Measurements from ENCODE around the gene MPP4.

MPP4 gene, protein sequence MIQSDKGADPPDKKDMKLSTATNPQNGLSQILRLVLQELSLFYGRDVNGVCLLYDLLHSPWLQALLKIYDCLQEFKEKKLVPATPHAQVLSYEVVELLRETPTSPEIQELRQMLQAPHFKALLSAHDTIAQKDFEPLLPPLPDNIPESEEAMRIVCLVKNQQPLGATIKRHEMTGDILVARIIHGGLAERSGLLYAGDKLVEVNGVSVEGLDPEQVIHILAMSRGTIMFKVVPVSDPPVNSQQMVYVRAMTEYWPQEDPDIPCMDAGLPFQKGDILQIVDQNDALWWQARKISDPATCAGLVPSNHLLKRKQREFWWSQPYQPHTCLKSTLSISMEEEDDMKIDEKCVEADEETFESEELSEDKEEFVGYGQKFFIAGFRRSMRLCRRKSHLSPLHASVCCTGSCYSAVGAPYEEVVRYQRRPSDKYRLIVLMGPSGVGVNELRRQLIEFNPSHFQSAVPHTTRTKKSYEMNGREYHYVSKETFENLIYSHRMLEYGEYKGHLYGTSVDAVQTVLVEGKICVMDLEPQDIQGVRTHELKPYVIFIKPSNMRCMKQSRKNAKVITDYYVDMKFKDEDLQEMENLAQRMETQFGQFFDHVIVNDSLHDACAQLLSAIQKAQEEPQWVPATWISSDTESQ
- total RNA-seq = 0 to 0.08 (median 0) reads per million in 4 donors

DNA sequence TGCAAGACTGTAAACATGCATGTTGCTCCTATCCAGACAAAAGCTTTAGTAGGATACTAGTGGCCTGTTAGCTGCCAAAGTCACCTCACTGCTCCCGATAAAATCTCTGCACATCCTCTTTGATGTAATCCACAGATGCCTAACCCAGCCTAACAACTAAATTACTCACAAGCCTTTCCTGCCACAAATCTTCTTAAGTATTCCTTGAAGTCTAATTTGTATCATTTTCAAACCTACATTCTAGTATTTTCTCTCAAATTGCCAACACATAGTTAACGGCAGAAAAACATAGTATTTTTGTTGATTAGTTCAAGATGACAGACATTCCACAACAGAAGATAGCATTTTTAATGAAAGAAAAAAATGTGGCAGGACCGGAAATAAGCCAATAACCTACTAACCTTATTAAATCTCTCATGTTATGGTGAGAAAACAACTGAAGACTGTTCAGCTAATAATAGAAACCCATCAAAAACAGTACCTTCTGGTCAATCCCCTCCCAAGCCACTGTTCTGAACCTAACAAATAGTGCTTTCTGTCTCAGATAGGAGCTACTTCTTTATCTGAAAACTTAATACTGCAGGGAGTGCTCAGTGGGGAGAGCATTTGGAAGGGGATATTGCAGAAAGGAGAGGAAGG lies at the start of gene MPP4:
Gene MPP4, minus strand, starts transcription at position 57 of the 639 bp plus-strand sequence. CDS start 4,690 bp downstream, outside the sequence.
- DNase-seq = no peak

DNA sequence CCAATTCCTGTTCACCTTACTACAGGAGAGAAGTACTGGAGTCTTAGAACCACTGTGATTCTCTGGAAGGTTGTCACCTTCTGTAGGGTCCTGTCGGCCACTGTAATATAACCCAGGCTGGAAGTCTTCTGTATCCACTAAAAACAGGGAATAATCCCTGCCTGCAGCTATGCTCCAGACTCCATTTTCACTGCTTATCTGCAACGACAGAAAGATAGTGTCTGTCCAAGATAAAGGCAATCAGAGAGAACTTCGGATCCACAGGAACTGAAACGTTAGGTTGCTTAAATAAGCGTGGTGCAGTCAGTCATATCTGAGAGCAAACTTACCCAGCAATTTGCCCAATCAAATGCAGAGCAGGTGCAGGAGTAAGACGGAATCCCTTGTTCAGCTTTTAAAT lies 48.1 kb upstream of the MPP4 start:
- DNase-seq = no peak

DNA sequence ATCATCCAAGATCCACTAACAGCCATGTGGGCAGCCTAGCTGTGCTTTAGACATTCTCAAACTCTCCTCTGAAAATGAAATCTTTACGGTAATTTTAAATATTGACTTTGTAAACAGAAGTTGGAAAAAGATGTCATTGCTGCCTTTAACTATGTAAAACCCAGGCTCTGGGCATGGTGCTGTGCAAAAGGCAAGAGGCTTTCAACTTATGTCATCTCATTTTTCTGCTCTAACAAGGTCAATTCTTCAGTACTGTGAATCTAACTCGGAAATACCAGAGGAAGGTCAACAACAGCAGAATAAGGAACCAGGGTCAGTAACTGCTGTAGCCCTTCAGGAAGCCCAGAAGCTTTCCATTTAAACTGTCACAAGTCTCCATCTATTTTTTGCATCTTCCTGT lies 37.0 kb upstream of the MPP4 start:
- DNase-seq = no peak

DNA sequence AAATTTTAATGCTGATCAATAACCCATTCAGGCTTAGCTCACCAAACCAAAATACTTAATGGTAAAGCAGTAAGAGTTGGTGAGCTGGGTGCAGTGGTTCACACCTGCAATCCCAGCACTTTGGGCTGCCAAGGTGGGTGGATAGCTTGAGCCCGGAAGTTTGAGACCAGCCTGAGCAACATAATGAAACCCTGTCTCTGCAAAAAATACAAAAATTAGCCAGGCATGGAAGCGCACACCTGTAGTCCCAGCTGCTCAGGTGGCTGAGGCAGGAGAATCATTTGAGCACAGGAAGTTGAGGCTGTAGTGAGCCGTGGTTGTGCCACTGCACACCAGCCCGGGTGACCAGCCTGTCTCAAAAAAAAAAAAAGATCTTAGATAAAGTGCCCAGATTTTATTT lies 35.7 kb upstream of the MPP4 start:
- DNase-seq = no peak

DNA sequence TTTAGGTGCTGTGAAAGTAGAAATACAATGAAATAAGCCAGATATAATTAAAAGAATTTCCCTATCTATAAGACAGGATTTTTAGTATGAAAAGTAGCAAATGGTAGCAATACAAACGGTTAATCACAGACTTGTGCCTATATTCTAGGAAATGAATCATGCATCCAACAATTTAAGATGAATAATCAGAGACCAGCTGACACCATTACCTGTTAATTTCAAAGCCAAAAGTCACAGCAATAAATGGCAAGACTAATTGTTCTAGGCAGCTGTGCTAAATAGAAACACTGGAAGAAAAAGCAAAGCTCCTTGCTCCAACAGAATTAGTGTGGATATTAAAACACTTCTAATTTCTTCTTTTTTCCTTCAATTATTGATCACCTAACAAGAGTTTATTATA lies 35.1 kb upstream of the MPP4 start:
- DNase-seq = no peak

DNA sequence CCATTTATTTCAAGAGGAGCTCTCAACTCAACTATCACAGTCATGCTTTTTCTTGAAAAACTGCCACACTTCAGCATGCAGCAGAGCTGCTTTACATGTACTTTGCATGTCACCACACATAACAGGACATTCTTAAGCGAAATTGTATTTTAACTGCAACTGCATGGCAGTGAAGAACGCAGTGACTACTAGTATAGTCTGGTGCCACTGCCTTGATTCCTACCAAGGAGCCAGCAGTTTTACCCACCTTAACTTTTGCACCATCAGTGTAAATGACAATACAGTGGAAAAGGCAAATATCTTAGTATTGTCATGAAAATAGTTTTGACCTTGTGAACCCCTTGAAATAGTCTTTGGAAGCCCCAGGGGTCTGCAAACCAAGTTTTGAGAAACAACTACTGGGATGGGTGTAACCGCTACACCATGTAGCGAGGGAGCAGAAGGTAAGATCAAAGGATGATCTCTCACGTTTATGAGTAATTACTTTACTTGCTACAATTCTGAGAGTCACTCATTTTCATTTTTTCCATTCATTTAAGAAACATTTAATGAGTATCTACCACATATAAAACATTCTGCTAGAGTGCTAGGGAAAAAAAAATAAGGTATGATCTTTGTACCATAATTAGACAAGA lies 32.3 kb upstream of the MPP4 start:
- DNase-seq = peak in 1 of 5 donors; percentile 20

DNA sequence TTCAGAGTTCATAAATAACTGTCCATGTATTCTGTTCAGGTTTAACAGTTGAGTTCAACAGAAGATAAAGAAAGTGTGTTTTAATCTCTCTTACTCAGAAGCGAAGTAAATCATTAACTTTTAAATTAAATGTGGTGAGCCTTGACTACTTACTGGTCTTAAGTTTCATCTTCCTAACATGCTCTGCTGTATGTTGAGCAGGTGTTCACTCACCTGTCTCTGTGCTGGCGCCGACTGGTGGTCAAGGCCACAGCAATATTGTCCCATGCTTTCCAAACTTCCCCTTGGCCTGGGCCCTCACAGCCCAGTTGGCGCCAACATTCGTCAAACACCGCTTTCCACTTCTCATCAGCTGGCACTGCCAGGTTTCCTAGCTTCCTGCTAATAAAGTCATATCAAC lies 17.0 kb upstream of the MPP4 start:
- DNase-seq = no peak

DNA sequence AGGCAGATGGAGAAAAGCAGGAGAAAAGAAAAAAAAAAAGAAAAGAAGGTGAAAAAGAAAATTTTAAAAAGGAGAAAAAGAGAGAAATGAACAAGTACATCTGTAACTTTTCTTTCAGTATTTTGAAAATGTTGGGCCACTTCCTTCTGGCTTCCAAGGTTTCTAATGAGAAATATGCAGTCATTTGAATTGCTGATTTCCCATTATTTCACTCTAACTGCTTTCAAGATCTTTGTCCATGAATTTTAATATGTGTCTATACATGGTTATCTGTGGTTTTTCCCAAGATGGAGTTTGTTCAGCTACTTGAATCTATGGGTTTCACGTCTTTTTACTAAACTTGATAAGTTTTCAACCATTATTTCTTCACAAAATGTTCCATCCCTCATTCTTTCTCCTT lies 14.3 kb upstream of the MPP4 start:
- no peak for DNase-seq

DNA sequence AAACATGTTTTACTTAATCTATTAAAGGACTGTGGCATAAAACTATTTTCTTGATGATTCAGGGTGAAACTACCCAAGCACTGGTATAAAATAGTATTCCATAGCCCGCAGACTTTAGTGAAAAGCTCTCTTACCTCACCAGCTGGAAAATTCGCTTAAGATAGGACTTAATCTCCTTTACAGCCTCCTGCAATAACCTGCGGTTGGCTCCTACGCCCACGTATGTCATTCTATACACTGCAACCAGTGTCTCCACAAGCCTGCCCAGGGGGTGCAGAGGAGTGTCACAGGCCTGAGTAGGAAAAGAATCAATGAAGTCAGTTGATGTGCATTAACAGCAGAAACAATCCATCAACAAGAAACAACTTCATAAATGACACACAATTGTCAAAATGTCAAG lies 11.3 kb upstream of the MPP4 start:
- no peak for DNase-seq

DNA sequence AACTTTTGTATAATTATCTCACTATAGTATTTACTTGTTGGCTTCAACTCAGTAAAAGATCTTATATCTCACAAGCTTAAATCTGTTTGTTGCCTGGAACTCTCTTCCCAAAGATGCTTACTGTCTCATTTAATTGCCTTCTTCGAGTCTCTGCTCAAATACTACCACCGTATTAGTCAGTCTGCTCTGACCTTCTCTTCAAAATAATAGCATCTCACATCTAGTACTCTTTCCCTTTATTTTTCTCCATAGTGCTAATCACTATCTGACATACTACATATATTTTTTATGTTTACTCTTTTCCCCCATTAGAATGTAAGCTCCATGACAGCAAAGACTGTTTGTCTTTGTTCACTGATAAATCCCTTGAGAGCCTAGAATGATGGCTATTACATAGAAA lies 10.6 kb upstream of the MPP4 start:
- DNase-seq = no peak

DNA sequence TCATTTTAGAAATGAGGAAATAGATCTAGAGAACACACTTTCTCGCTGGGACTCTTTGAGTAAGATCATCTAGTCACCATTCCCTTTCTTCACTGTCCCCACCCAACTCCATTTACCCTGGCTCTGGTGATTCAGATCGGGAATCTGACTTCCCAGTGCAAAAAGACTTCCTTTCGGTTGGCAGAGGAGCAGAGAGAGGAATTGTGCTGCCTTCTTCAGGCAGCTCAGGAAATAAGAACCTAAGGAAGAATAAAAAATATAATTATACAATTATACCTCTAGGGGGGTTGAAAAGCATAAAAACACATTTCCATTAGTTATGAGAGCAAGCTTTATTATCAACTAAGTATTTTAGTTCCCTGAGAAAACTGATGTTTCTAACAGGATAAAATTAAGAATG lies 9.3 kb upstream of the MPP4 start:
- DNase-seq = no peak

DNA sequence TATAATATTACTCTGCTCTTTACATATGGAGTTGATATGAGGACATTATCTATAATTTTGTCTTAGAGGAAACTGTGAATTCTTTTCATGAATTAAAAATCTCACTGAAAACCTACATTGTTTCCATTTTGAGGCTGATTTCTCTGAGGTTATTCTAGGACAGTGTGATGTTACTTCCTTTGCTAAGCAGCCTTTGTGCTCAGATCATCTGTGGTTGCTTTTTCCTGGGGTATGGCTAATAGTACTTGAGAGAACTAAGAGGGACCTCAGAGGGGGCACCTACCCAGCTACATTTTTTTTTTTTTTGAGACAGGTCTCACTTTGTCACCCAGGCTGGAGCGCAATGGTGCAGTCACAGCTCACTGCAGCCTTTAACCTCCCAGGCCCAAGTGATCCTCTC lies 8.7 kb upstream of the MPP4 start:
- DNase-seq = no peak

DNA sequence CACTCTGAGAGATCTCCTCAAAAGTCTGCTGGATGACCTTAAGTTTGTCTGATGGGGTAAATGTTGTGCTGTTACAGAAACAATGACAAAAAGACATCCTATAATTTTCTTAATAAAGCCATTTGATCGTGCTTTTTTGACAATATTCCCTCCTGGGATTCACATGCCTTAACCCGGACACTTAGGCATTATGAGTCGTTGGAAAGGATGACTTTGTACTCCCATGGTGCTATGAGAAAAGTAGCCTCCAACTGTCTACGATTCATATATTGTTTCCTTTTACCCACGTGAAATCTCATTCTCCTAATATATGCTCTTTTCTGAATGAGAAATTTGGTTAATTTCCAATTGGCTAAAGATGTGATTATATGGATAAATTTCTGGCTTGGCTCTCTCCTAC lies 6.1 kb upstream of the MPP4 start:
- no peak for DNase-seq

DNA sequence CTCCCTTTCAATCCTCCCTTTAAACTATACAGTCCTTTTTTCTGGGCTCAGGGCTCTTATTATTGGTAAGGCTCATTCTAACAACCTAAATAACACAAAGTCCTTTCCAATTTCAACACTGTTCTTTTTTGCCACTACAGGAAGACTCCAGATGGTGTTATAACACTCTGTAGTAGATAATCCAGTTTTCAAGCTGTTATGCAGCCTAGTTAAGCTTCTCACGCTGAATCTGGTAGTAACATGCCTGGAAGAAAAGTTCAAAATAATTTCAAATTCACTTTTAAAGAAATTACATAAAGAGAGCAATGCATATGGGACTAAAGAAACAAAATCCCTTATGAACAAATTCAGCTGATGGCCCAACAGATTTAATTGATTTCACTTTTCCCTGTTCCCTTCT lies 3.2 kb upstream of the MPP4 start:
- no peak for DNase-seq

DNA sequence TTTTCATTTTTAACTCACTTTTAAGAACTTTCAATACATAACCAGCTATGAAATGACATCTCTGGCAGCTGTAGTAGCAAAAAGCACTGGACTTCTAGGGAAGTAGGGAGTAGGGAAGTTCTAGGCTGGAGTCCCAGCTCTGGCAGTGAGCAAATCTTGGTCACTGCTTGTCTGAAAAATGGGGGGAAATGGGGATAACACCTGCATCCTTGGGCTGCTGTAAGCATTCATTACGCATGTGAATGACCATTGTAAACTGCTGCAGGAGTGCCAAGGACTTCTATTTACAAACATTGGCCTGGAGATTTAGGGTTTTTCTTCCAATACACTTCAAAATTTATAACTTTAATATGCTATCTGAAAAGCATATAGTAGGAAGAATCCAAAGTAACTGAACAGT lies 972 bp upstream of the MPP4 start:
- no peak for DNase-seq

DNA sequence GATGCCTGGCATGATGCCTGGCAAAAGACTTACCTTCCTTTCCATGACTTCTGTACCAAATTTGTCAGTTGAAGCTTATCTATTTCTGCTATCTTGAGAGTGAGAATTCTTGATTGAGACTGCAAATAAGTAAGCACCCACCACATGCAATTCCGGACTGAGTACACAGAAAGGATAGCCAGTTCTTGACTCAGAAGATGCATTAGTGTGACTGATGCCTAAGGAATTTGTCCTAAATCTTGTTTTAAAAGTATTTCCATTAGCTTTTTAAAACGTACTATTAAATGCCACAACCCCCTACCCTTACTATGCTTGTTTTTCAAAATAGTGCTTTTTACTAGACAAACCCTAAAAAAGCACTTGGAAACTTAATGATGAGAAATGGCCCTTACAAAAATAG lies 545 bp downstream of the MPP4 start:
- no peak for DNase-seq

DNA sequence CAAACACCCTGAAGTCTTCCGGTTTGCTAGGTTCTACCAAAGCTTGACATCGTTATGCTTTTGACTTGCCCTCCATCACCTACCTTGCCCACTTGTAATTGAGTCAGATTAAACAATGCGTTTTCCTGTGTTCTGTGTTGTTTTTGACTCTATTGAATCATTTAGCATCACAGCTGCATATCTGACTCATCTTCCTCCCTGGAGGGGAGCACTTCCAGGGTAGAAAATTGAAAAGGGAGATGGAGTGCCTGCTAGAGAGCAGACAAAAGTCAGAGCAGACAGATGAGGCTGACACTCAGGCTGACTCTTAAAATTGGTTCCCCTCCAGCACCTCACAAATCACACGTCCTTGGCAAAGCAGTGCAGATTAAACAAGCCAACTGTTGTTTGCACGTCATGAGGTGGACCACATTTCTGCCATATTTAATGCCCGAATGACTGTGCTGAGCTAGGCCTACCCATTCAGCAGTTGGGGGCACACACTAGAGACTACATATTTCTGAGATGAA lies 2.2 kb downstream of the MPP4 start:
- DNase-seq = no peak

DNA sequence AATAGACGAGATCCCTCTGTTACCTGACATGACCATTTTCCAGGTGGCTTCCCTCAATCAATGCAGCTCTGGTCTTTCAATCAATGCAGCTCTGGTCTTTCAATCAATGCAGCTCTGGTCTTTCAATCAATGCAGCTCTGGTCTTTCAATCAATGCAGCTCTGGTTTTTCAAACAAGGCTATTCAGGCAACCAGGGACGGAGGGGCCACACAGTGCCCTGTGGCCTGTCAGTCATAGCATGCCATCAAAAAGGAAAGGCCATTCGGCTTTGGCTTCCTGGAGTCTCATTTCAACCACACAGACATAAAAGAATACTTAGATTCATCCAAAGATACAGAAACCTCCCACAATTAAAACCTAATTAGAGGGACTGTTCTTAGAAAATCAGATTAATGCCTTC lies 13.3 kb downstream of the MPP4 start:
- DNase-seq = no peak

DNA sequence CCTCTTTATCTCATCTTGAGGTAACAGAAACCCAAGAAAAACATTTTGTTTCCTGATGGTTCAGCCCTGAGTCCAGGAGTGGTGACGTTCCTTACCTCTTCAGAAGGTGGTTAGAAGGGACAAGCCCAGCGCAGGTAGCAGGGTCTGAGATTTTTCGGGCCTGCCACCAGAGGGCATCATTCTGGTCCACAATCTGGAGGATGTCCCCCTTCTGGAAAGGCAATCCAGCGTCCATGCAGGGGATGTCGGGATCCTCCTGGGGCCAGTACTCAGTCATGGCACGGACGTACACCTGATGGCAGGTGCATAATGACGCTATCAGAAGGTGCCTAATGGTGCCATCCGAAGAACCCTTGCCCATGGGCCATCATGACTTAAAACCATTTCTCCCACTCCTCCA lies 17.7 kb downstream of the MPP4 start:
- DNase-seq = no peak

DNA sequence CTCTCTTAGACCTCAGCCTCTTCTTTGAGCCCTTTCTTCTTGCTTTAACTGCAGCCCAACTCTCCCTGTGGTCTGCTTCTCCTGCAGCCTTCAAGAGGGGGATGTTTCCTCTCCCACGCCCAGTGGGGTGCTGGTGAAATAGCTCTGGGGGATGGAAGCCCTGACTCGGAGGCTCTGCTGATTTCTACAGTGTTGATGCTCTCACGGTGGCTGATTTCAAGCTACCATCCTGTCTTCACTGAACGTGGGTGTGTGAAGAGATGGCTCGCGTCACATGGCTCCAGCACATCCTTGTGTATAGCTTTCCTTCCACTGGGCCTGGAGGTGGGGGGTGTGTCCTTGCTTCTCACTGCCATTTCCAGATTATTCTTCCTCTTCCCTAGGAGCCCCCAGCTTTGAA lies 20.0 kb downstream of the MPP4 start:
- DNase-seq = no peak

DNA sequence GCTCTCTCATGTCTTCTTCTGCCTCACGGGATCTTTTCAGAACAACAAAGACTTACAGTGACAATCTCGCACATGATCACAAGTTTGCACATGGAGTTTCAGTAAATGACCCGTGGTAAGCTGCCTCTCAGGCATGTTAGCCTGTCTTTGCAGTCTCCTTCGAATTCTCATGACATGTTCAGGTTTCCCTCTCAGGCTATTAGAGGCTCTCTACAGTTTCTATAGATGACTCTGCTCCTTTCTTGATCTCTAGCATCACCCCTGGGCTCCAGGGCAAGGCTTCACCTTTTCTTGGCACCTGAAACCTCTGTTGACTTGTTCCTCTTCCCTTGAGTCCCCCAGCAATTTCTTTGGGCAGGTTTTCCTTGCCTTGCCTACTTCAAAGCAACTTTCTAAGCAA lies 23.0 kb downstream of the MPP4 start:
- no peak for DNase-seq

DNA sequence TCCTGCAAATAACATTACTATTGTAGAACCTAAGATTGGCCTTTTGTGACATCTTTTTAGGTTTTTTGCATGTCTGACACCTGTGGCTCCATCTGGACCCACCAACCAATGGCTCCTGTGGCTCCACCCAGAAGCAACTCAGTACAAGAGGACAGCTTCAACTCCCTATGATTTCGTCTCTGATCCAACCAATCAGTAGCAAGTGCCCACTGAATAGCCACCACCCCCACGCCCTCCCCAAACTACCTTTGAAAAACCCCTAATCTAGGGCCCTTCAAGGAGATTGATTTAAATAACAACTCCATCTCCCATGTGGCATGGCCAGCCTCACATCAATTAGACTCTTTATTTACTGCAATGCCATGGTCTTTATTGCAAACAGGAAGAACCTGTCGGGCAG lies 23.6 kb downstream of the MPP4 start:
- DNase-seq = no peak

DNA sequence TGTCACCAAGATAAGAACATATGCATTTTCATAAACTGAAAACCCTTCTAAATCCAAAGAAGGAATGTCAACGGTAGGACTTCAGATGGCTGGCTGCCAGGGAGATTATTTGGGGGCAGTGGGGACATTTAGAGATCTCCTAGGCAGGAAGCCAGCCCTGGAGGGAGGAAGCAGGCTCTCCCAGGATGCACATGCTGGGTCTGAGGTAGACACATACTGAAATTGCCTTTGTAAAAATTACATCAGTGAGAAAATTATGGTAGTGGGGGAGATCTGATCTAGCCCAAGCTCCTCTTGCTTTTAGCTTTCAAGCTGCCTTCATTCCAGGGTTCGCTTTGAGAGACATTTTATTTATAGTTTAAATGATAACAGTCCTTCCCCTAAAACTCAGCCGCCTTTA lies 24.1 kb downstream of the MPP4 start:
- no peak for DNase-seq

All from T-helper 1 cell (primary cell).